ENCODE measurements around the gene RFX3.

RFX3 gene

DNA sequence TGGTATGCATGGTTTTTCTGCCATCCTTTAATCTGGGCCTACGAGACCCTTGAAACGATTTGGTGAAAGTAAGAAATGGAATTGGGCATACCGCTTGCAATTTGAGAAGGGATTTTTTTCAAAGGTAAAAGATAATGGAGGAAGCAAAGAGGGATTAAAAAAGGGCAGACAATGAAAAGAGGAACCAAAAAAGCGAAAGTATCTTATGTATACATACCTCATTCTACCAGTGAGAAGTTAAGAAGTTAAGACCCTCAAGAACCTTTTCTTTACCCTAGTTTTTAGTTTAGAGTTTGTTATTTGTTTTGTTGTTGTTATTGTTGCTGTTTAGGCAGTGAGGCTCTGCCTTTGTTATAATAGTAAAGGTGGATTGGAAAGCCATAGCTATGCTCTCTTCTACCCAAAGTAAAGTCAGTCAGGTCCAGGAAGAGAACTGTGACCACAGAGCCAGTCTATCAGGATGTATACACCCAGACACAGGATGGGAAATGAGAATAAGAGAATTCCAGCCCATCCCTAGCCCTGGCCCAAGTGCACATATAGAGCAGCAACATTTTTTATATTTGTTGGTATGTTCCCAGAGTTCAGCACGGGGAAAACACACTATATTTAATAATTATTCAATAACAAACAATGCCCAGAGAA, 166.6 kb downstream of the RFX3 start:
- H3K4me2 ChIP-seq (ENCODE audit: low read length) = no peak overlapping the region
- no peaks in the 10 kb centered on the region for H3K36me3 ChIP-seq (ENCODE audit: control insufficient read depth, insufficient read depth, low read length)
- no peaks in the 10 kb centered on the region for H3K79me2 ChIP-seq
- no peak overlapping the region for H3K27ac ChIP-seq
- no peaks in the 10 kb centered on the region for H3K9me3 ChIP-seq (ENCODE audit: control insufficient read depth, low read length)
- no peak for TF ChIP-seq CTCF (IDR thresholded peaks at IDR 0.05)
- no peak overlapping the region for H3K9ac ChIP-seq
- no peak overlapping the region for H3K4me3 ChIP-seq (ENCODE audit: low read depth, low read length)
- H3K4me1 ChIP-seq = no peaks in the 10 kb centered on the region
- no peaks in the 10 kb centered on the region for H3K27me3 ChIP-seq (ENCODE audit: control insufficient read depth, insufficient read depth, low read length)
- H2AFZ ChIP-seq = no peak overlapping the region

- TF ChIP-seq CTCF (IDR thresholded peaks at IDR 0.05) = no peak
- no peaks in the 10 kb centered on the region for H3K79me2 ChIP-seq
- H2AFZ ChIP-seq = no peak overlapping the region
- H3K4me3 ChIP-seq (ENCODE audit: low read depth, low read length) = no peak overlapping the region
- H3K9ac ChIP-seq = no peak overlapping the region
- H3K27me3 ChIP-seq (ENCODE audit: control insufficient read depth, insufficient read depth, low read length) = no peaks in the 10 kb centered on the region
- H3K4me1 ChIP-seq = no peaks in the 10 kb centered on the region
- no peaks in the 10 kb centered on the region for H3K36me3 ChIP-seq (ENCODE audit: control insufficient read depth, insufficient read depth, low read length)
- no peak overlapping the region for H3K27ac ChIP-seq
- no peaks in the 10 kb centered on the region for H3K9me3 ChIP-seq (ENCODE audit: control insufficient read depth, low read length)
- no peak overlapping the region for H3K4me2 ChIP-seq (ENCODE audit: low read length)
Measured at GRCh38 chr9:3348169-3348568, 177.6 kb downstream of the RFX3 start.

DNA sequence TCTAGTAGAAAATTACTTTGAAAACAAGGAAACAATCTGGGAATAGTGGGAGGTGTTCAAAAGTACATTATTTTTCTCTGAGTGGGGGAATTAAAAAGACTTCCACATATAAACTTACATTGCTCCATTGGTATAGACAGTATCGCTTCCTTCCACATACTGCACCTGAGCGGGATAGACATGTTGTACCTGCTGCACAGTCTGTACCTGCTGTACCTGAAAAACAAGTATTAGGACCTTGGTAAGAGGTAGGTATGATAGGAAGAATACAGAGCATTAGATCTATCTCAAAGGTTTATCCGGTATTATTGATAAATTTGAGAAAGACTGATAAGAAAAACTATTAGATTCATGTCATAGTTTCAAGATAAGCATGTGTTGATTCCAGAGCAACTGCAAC, 179.3 kb downstream of the RFX3 start:
- H2AFZ ChIP-seq = no peak overlapping the region
- no peak overlapping the region for H3K4me3 ChIP-seq (ENCODE audit: low read depth, low read length)
- H3K36me3 ChIP-seq (ENCODE audit: control insufficient read depth, insufficient read depth, low read length) = no peaks in the 10 kb centered on the region
- no peak for TF ChIP-seq CTCF (IDR thresholded peaks at IDR 0.05)
- H3K9ac ChIP-seq = no peak overlapping the region
- no peaks in the 10 kb centered on the region for H3K27me3 ChIP-seq (ENCODE audit: control insufficient read depth, insufficient read depth, low read length)
- H3K27ac ChIP-seq = no peak overlapping the region
- H3K4me2 ChIP-seq (ENCODE audit: low read length) = no peak overlapping the region
- no peaks in the 10 kb centered on the region for H3K9me3 ChIP-seq (ENCODE audit: control insufficient read depth, low read length)
- no peaks in the 10 kb centered on the region for H3K79me2 ChIP-seq
- H3K4me1 ChIP-seq = no peaks in the 10 kb centered on the region

GRCh38 chr9:3343671-3344070, 182.1 kb downstream of the RFX3 start:
- H2AFZ ChIP-seq = no peak overlapping the region
- TF ChIP-seq CTCF (IDR thresholded peaks at IDR 0.05) = no peak

GRCh38 chr9:3342159-3342777, 183.5 kb downstream of the RFX3 start:
- Histone ChIP-seq H3K4me3 (ENCODE audit: low read depth, low read length) (no peak overlapping the region), H3K27me3 (ENCODE audit: control insufficient read depth, insufficient read depth, low read length) (no peaks in the 10 kb centered on the region), H2AFZ (no peak overlapping the region), H3K4me1 (no peaks in the 10 kb centered on the region), H3K4me2 (ENCODE audit: low read length) (no peak overlapping the region), H3K9me3 (ENCODE audit: control insufficient read depth, low read length) (no peaks in the 10 kb centered on the region), H3K27ac (no peak overlapping the region), H3K36me3 (ENCODE audit: control insufficient read depth, insufficient read depth, low read length) (no peaks in the 10 kb centered on the region), H3K9ac (no peak overlapping the region), H3K79me2 (no peaks in the 10 kb centered on the region)
- no peak for TF ChIP-seq CTCF (IDR thresholded peaks at IDR 0.05)

More at GRCh38 chr9:3343671-3344070, 182.1 kb downstream of the RFX3 start:
- Histone ChIP-seq H3K9me3 (ENCODE audit: control insufficient read depth, low read length) (no peaks in the 10 kb centered on the region), H3K4me2 (ENCODE audit: low read length) (no peak overlapping the region), H3K9ac (no peak overlapping the region), H3K36me3 (ENCODE audit: control insufficient read depth, insufficient read depth, low read length) (no peaks in the 10 kb centered on the region), H3K27me3 (ENCODE audit: control insufficient read depth, insufficient read depth, low read length) (no peaks in the 10 kb centered on the region), H3K27ac (no peak overlapping the region), H3K4me3 (ENCODE audit: low read depth, low read length) (no peak overlapping the region), H3K79me2 (no peaks in the 10 kb centered on the region), H3K4me1 (no peaks in the 10 kb centered on the region)
